ENCODE data around the gene PODNL1.
A peak's percentile ranks its signal among the peaks of the same experiment; 100 is the strongest.

The PODNL1 gene, protein sequence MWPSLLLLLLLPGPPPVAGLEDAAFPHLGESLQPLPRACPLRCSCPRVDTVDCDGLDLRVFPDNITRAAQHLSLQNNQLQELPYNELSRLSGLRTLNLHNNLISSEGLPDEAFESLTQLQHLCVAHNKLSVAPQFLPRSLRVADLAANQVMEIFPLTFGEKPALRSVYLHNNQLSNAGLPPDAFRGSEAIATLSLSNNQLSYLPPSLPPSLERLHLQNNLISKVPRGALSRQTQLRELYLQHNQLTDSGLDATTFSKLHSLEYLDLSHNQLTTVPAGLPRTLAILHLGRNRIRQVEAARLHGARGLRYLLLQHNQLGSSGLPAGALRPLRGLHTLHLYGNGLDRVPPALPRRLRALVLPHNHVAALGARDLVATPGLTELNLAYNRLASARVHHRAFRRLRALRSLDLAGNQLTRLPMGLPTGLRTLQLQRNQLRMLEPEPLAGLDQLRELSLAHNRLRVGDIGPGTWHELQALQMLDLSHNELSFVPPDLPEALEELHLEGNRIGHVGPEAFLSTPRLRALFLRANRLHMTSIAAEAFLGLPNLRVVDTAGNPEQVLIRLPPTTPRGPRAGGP

GRCh38 chr19:13938301-13939064 is at the start of gene PODNL1:
PODNL1 (minus strand) TSS chr19:13938417; CDS start chr19:13938181, 236 bp downstream.
- H3K4me3 ChIP-seq (ENCODE audit: low read depth, low read length) = peak within 1 kb of the TSS; percentile 8
- peak; percentile 45 for DNase-seq (ENCODE audit: low read depth)
- TF ChIP-seq, protein P1, sequence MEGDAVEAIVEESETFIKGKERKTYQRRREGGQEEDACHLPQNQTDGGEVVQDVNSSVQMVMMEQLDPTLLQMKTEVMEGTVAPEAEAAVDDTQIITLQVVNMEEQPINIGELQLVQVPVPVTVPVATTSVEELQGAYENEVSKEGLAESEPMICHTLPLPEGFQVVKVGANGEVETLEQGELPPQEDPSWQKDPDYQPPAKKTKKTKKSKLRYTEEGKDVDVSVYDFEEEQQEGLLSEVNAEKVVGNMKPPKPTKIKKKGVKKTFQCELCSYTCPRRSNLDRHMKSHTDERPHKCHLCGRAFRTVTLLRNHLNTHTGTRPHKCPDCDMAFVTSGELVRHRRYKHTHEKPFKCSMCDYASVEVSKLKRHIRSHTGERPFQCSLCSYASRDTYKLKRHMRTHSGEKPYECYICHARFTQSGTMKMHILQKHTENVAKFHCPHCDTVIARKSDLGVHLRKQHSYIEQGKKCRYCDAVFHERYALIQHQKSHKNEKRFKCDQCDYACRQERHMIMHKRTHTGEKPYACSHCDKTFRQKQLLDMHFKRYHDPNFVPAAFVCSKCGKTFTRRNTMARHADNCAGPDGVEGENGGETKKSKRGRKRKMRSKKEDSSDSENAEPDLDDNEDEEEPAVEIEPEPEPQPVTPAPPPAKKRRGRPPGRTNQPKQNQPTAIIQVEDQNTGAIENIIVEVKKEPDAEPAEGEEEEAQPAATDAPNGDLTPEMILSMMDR (conservative IDR thresholded peaks at IDR 0.05; ENCODE audit: low read depth, low read length) = no peak

DNA sequence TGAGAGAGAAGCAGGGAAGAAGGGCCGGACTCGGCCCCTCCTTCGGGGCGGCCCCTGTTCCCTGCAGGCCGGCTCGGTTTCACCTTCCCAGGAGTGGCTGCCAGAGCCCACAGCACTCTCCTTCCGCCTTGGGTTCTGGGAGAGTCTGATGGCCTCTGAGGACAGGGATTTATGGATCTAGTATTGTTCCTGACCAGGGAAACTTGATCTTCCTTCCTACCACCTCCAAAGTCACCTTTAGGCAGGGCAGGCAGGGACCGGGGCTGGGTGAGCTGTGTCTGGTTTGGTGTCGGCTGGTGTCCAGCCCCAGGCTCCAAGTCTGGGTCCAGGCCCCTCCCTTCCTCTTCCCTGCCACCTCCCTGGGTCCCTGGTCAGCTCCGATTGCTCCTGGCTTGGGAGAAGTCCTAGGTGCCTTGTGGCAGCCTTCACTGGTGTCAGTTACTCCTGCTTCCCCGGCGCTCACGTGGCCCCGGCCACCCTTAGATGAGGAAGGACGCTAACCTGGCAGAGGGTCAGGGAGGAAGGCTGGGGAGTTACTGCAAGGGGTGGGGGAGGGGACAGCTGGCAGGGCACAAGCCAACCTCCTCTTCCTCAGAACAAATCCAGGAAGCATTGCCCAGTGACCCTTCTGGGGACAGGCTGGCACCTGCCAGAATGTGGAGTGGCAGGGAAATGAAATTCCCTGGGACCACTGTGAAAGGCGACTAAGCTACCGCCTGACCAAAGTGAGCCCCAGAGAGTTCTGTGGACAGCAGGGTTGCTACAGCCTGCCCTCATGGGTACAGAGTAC is 49.1 kb upstream of the PODNL1 start:
- TF ChIP-seq, protein P1 (conservative IDR thresholded peaks at IDR 0.05; ENCODE audit: low read depth, low read length) = no peak
- no peak for DNase-seq (ENCODE audit: low read depth)
- H3K4me3 ChIP-seq (ENCODE audit: low read depth, low read length) = no peak overlapping the region

- peak overlapping the region; percentile 40 for H3K4me3 ChIP-seq (ENCODE audit: low read depth, low read length)
- peak; percentile 78 for DNase-seq (ENCODE audit: low read depth)
- TF ChIP-seq, protein P1 (conservative IDR thresholded peaks at IDR 0.05; ENCODE audit: low read depth, low read length) = no peak
Measured at GRCh38 chr19:13986348-13986904, 48.2 kb upstream of the PODNL1 start.

DNA sequence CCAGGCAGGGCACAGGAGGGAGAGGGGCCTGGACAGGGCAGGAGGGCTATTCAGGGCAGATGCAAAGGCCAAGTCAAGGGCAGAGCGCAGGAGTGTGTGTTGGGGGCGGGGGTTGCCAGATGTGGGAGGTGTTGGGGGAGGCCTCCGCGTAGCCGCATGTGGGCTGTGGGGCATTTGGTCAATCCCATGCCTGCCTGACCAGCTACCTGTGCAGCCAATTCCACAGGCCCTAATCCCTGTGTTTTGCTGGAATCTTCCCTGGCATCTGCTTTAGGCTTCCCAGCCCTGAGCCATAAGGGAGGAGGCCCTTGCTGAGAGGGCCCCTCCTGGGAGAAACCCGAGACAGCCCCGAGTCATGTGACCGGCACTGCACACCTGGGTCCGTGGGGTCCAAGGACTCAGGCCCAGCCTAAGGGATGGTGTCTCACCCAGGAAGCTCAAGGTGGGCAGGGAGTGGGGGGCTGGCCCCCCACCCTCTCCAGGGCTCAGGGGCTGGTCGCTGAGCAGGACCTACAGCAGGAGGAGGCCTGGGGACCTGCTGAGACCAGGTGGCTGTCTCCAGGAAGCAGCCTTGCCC is 47.6 kb upstream of the PODNL1 start:
- no peak for DNase-seq (ENCODE audit: low read depth)
- no peak overlapping the region for H3K4me3 ChIP-seq (ENCODE audit: low read depth, low read length)
- TF ChIP-seq, protein P1 (conservative IDR thresholded peaks at IDR 0.05; ENCODE audit: low read depth, low read length) = no peak

DNA sequence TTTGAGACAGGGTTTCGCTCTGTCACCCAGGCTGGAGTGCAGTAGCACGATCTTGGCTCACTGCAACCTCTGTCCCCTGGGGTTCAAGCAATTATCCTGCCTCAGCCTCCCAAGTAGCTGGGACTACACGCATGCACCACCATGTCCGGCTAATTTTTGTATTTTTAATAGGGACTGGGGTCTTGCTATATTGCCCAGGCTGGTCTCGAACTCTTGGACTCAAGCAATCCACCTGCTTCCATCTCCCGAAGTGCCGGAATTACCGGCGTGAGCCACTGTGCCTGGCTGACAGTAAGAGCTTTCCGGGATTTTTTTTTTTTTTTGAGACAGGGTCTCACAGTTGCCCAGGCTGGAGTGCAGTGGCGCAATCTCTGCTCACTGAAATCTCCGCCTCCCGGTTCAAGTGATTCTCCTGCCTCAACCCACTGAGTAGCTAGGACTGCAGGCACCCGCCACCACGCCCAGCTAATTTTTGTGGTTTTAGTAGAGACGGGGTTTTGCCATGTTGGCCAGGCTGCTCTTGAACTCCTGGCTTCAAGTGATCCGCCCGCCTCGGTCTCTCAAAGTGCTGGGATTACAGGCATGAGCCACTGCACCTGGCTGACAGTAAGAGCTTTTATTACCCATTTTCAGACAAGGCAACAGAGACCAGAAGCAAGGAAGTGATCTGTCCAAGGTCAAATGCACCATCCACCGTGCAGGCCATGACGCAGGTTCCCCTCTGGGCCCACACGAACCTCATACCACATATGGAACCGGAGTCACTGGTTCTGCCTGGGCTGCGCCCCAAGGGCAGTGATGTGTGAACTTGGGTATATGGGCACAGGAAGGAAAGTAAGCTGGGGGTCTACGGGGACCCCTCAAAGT is 46.9 kb upstream of the PODNL1 start:
- DNase-seq (ENCODE audit: low read depth) = no peak
- TF ChIP-seq, protein P1 (conservative IDR thresholded peaks at IDR 0.05; ENCODE audit: low read depth, low read length) = no peak
- H3K4me3 ChIP-seq (ENCODE audit: low read depth, low read length) = no peak overlapping the region
